ENCODE measurements around the gene IRF2. TPM values are rescaled to one million over a fixed set of nuclear protein-coding genes. Genes with fewer than 3 reads are reported as not detected.
A peak's percentile ranks its signal among the peaks of the same experiment; 100 is the strongest.

IRF2 gene
- polyA plus RNA-seq, 6 donors from 2014 or later, result 119 to 174 (median 151) TPM

DNA sequence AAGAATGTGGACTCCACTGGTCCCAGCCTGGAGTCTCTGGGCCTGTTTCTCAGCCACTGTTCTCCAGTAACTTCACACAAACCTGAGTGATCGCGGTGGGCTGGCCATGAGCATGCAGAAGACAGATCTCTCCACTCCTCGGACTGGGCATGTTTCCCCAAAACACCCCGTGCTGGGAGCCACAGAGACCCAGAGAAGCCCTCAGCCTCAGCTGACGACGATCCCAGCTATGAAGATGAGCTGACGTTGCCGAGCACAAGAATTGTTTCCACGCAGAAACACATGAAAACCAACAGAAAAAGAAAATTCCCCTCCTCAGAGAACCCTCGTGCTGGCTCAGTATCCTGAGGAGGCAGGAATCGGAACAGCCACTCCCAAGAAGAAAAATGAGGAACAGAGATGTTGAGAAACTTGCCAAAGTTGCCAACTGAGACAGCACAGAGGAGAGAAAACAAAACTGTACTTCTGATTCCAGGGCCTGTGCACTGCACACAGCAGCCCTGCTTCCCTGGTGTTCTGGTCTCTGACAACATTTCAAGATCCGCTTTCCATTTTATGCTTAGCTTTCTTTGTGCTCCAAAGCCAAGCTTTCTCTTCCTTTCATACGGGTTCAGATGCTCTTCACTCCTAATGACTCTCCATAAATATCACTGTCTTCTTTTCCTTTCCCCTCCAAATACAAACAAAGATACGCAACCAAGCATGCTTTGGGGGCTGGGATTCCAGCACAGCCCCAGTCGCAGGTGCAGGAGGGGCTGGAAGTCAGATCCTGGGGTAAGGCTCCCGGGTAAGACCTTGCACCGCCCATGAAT lies 81.4 kb downstream of the IRF2 start:
- H3K4me3 Mint-ChIP-seq, result peak overlapping the region in 2 of 8 donors; percentile 25 to 57
- H3K27ac Mint-ChIP-seq, result peak overlapping the region in 4 of 6 donors; percentile 46 to 92 (median 66)
- peaks cover 35 to 56% of the 10 kb centered on the region in 2 donors for H3K36me3 Mint-ChIP-seq
- H3K9me3 Mint-ChIP-seq, result no peaks in the 10 kb centered on the region
- peaks cover 51 to 85% (median 79%) of the 10 kb centered on the region in 3 donors for H3K4me1 Mint-ChIP-seq
- H3K27me3 Mint-ChIP-seq, result no peaks in the 10 kb centered on the region
- ATAC-seq (ENCODE audit: low read depth in 2 of 2) (no peak), DNase-seq (no peak)

DNA sequence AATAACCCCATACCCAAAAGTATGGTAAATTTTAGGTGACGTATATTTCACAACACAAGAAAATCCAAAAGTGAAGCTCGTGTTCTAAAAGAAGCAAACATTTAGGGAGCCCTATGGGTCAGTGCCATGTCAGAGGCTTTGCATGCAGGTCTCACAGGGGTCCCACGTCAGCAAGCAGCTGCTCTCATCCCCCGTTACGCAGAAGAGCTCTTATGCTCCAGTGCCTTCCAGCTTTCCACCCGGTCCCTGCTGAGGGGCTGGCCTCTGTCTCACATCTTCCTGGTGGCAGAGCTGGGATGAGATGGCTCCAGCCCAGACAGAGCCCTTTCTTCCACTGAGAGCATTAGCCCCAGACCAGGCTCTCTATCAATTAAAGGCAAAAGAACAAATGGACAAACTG lies 82.0 kb downstream of the IRF2 start:
- peak overlapping the region in 2 of 6 donors; percentile 28 to 84 for H3K27ac Mint-ChIP-seq
- H3K9me3 Mint-ChIP-seq, result no peaks in the 10 kb centered on the region
- no peak overlapping the region for H3K4me3 Mint-ChIP-seq
- H3K36me3 Mint-ChIP-seq, result peaks cover 35 to 56% of the 10 kb centered on the region in 2 donors
- DNase-seq (no peak), ATAC-seq (ENCODE audit: low read depth in 2 of 2) (no peak)
- peaks cover 55 to 84% (median 79%) of the 10 kb centered on the region in 3 donors for H3K4me1 Mint-ChIP-seq
- no peaks in the 10 kb centered on the region for H3K27me3 Mint-ChIP-seq

DNA sequence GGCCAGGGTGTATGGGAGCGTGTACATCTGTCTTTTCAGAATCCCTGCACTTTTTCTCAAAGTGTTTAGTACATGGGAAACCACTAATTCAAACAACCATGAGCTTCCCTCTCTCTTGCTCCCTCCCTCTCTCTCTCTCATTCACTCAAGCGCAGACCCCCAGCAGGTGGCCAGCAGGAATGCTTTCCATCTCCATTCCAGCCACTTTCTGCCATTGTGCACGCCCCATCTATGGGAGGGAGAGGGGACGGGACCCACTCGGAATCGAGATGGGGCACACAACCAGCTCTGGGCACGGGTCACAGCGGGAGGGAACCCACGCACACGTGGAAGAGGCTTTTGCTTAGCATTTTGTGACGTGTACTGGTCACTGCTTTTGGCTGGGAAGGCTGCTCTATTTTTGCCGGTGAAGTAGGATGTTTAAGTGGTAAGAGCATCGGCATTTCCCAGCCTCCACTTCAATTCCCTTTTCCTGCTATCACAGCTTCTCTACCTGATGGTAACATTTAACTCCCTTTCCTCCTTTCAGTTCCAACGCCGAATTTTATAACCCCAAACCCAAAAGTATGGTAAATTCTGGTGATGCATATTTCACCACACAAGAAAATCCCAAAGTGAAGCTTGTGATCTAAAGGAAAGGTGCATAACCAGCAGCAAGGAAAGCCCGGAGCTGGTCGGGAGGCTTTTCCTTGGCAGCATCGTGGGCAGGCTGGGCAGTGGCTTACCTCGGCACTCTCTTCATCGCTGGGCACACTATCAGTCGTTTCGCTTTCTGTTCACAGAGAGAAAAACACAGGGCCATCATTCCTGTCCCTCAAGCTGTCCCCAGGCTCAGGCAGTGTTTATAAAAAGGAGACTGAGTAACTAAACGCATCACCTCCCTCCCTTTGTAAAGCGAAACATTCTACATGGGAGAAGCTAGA lies 84.1 kb downstream of the IRF2 start:
- no peaks in the 10 kb centered on the region for H3K9me3 Mint-ChIP-seq
- ATAC-seq (ENCODE audit: low read depth in 2 of 2) (no peak), DNase-seq (no peak)
- H3K27ac Mint-ChIP-seq, result peak overlapping the region; percentile 3 to 93 (median 74)
- no peak overlapping the region for H3K4me3 Mint-ChIP-seq
- peaks cover 56 to 82% (median 79%) of the 10 kb centered on the region in 3 donors for H3K4me1 Mint-ChIP-seq
- no peaks in the 10 kb centered on the region for H3K27me3 Mint-ChIP-seq
- peaks cover 43 to 56% of the 10 kb centered on the region in 2 donors for H3K36me3 Mint-ChIP-seq

GRCh38 chr4:184388106-184388505 lies 86.2 kb downstream of the IRF2 start:
- ATAC-seq (ENCODE audit: low read depth in 2 of 2) (no peak), DNase-seq (no peak)
- Mint-ChIP-seq H3K4me1 (peaks cover 60 to 85% (median 83%) of the 10 kb centered on the region in 3 donors), H3K4me3 (peak overlapping the region in 5 of 8 donors; percentile 8 to 69 (median 39)), H3K36me3 (peaks cover 35 to 43% of the 10 kb centered on the region in 2 donors), H3K27ac (peak overlapping the region; percentile 83 to 97 (median 90)), H3K9me3 (no peaks in the 10 kb centered on the region), H3K27me3 (no peaks in the 10 kb centered on the region)

DNA sequence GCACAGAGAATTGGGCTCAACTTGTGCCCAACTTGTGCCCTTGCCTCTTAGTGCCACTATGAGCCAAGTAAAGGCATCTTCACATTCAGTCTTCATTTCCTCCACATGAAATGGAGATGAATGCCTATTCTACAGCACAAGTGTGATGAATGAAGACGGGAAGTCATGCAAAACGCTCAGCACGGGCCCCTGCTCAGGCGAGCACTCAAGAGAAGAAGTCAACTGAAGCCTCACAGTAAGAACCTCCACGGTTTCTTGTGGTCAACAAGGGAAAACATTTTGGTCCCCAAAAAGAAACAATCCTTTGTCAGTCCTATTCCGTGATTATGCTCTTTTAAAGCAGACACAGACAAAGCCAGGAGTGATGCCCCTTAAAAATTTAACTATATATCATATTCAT lies 87.0 kb downstream of the IRF2 start:
- H3K27ac Mint-ChIP-seq, result peak overlapping the region in 5 of 6 donors; percentile 84 to 98 (median 94)
- ATAC-seq (ENCODE audit: low read depth in 2 of 2), result peak; percentile 56 to 61
- H3K4me3 Mint-ChIP-seq, result peak overlapping the region; percentile 2 to 89 (median 74)
- DNase-seq, result no peak
- no peaks in the 10 kb centered on the region for H3K9me3 Mint-ChIP-seq
- peaks cover 62 to 85% (median 84%) of the 10 kb centered on the region in 3 donors for H3K4me1 Mint-ChIP-seq
- peaks cover 28 to 36% of the 10 kb centered on the region in 2 donors for H3K36me3 Mint-ChIP-seq
- H3K27me3 Mint-ChIP-seq, result no peaks in the 10 kb centered on the region

- H3K9me3 Mint-ChIP-seq, result no peaks in the 10 kb centered on the region
- peak overlapping the region; percentile 93 to 99 (median 96) for H3K27ac Mint-ChIP-seq
- H3K4me1 Mint-ChIP-seq, result peaks cover 66 to 90% (median 89%) of the 10 kb centered on the region in 3 donors
- H3K4me3 Mint-ChIP-seq, result peak overlapping the region; percentile 29 to 89 (median 74)
- ATAC-seq (ENCODE audit: low read depth in 2 of 2) (no peak), DNase-seq (no peak)
- H3K36me3 Mint-ChIP-seq, result peaks cover 20 to 26% of the 10 kb centered on the region in 2 donors
- no peaks in the 10 kb centered on the region for H3K27me3 Mint-ChIP-seq
These were observed 88.0 kb downstream of the IRF2 start for GRCh38 chr4:184386271-184386781.

GRCh38 chr4:184385705-184386141 lies 88.6 kb downstream of the IRF2 start:
- H3K27ac Mint-ChIP-seq, result peak overlapping the region; percentile 93 to 99 (median 96)
- ATAC-seq (ENCODE audit: low read depth in 2 of 2), result peak; percentile 66 to 68
- DNase-seq, result peak; percentile 53
- H3K9me3 Mint-ChIP-seq, result peaks cover 0 to 1% (median 0%) of the 10 kb centered on the region in 7 donors
- H3K36me3 Mint-ChIP-seq, result peaks cover 16 to 22% of the 10 kb centered on the region in 2 donors
- H3K4me3 Mint-ChIP-seq, result peak overlapping the region; percentile 29 to 89 (median 74)
- peaks cover 63 to 92% (median 88%) of the 10 kb centered on the region in 3 donors for H3K4me1 Mint-ChIP-seq
- H3K27me3 Mint-ChIP-seq, result no peaks in the 10 kb centered on the region

- H3K36me3 Mint-ChIP-seq, result peaks cover 19 to 23% of the 10 kb centered on the region in 2 donors
- DNase-seq (no peak), ATAC-seq (ENCODE audit: low read depth in 2 of 2) (no peak)
- peak overlapping the region; percentile 30 to 89 (median 82) for H3K4me3 Mint-ChIP-seq
- peak overlapping the region; percentile 93 to 99 (median 96) for H3K27ac Mint-ChIP-seq
- H3K27me3 Mint-ChIP-seq, result no peaks in the 10 kb centered on the region
- H3K9me3 Mint-ChIP-seq, result peaks cover 0 to 5% (median 0%) of the 10 kb centered on the region in 7 donors
- H3K4me1 Mint-ChIP-seq, result peaks cover 66 to 95% (median 89%) of the 10 kb centered on the region in 3 donors
These were observed 89.4 kb downstream of the IRF2 start for GRCh38 chr4:184384810-184385557.

DNA sequence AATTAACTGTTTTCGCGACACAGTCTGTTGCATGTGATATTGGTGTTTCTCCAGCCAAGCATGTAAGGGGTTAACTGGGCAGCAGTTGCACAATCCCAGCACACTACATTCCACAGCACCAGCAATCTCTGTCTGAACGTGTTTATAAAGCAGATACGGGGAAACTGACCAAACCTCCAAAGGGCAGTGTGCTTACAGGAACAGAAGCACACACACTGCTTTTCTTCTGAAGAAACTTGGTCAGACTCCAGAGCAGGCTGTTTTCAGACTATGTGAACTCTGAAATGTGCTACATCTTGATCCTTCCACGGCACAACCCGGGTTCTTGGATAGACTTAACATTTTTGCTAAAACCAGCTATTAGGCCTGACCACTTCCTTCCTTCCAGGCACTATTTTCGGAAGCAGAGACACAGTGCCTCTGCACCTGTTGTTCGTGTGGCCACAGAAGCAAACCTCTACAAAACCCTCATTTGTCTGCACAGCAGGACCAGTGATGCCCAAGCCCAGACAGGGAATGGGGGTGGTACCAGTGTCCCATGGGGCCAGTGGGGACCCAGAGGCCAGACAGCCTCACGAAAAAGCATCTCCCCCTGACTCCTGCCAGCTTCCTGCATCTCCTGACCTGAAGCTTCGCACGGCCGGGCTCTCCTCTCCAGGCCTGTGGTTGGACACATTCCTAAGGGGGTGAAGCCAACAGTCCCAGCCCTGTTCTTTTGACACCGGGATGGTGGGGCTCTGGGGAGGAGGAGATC lies 90.1 kb downstream of the IRF2 start:
- H3K4me1 Mint-ChIP-seq, result peaks cover 66 to 93% (median 82%) of the 10 kb centered on the region in 3 donors
- peaks cover 0 to 9% (median 0%) of the 10 kb centered on the region in 7 donors for H3K9me3 Mint-ChIP-seq
- peak; percentile 68 for DNase-seq
- H3K4me3 Mint-ChIP-seq, result peak overlapping the region; percentile 62 to 89 (median 82)
- peak; percentile 61 to 71 for ATAC-seq (ENCODE audit: low read depth in 2 of 2)
- H3K27me3 Mint-ChIP-seq, result no peaks in the 10 kb centered on the region
- H3K27ac Mint-ChIP-seq, result peak overlapping the region in 5 of 6 donors; percentile 93 to 99 (median 94)
- H3K36me3 Mint-ChIP-seq, result peaks cover 17 to 24% of the 10 kb centered on the region in 2 donors

DNA sequence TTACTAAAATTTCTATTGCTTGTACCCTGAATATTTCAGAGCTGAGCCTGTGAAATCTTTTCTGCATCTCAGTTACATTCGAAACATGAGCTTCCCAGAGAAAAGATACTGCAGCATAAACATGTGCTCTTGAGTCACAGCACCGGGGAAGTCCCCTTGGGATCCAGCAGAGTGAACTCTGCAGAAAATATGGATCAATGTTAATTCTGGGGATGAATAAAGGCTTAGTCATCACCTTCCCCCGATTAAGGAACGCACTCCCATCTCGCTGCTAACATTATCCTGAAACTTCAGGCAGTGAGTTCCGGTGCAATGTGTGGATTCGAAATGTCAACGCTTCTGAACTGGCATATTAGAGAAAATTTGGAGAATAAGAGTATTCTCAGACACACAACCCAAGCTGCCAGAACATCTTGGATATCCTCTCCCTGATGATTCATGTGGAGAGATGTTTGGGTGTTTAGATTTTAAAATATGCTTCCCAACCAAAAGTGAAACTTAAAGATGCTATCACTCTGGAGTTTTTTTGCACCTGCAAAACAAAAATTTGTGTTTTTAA lies 90.8 kb downstream of the IRF2 start:
- Mint-ChIP-seq H3K9me3 (peaks cover 0 to 9% (median 2%) of the 10 kb centered on the region in 7 donors), H3K36me3 (peaks cover 14 to 26% of the 10 kb centered on the region in 2 donors), H3K4me1 (peaks cover 68 to 91% (median 78%) of the 10 kb centered on the region in 3 donors), H3K4me3 (peak overlapping the region; percentile 62 to 89 (median 82)), H3K27me3 (no peaks in the 10 kb centered on the region), H3K27ac (peak overlapping the region in 5 of 6 donors; percentile 64 to 99 (median 93))
- no peak for ATAC-seq (ENCODE audit: low read depth in 2 of 2)
- DNase-seq, result no peak

DNA sequence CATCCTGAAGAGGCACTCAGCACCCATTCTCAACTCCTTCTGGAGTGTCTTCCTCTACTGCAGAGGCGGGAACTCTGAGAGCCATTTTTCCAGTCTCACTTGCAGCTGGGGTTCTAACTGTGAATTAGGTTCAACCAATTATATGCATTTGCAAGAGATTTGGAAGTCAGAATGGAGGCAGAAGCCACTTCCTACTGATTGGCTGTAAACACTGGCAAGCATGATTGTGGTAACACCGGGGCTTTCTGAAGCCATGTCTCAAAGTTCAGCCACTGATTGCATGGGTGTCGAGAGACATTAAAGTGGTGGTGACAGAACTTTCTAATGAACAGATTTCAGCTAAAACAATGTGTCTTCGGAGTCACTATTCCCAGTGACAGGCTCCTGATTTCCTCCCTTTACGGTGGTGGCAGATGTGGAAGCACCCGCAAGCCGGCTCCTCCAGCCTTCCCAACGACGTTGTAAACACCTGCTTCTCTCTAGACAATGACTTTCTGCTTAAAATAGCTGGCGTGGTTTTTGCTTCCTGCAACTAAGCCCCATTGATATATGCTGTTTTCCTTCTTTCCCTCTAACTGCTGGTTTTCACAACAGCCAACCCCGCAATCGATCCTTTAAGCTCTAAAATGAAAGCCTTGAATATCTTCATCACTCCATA lies 92.0 kb downstream of the IRF2 start:
- H3K27ac Mint-ChIP-seq, result peak overlapping the region; percentile 44 to 92 (median 74)
- H3K4me3 Mint-ChIP-seq, result peak overlapping the region; percentile 47 to 89 (median 74)
- peaks cover 0 to 9% (median 3%) of the 10 kb centered on the region in 7 donors for H3K9me3 Mint-ChIP-seq
- peaks cover 65 to 85% (median 79%) of the 10 kb centered on the region in 3 donors for H3K4me1 Mint-ChIP-seq
- H3K36me3 Mint-ChIP-seq, result peaks cover 7 to 22% of the 10 kb centered on the region in 2 donors
- DNase-seq (no peak), ATAC-seq (ENCODE audit: low read depth in 2 of 2) (peak; percentile 18 to 20)
- no peaks in the 10 kb centered on the region for H3K27me3 Mint-ChIP-seq

Measured in naive B cell (primary cell).